GM23248 (cell line): ENCODE data around the gene ZMIZ1. TPM values are rescaled to one million over a fixed set of nuclear protein-coding genes. Genes with fewer than 3 reads are reported as not detected.
A peak's percentile ranks its signal among the peaks of the same experiment; 100 is the strongest.

Experiments
- DNase-seq: peaks from one replicate; pipeline ENCODE4 v3.0.0-alpha.2; 2015
- H2AFZ ChIP-seq: fragments of 200-600 bp; sonication (generic); 2 replicates; pipeline ENCODE4 v1.6.1; 2016; ENCODE audit warnings: antibody characterized with exemption
- H3F3A ChIP-seq: fragments of 200-600 bp; sonication (generic); 2 replicates; pipeline ENCODE4 v1.6.1; 2016; ENCODE audit warnings: mild to moderate bottlenecking, antibody characterized with exemption, mixed run types; ENCODE audit not compliant: insufficient read depth
- H3K27ac ChIP-seq: fragments of 200-600 bp; sonication (generic); 2 replicates; pipeline ENCODE4 v1.5.1; 2016; ENCODE audit warnings: mild to moderate bottlenecking
- H3K27me3 ChIP-seq: fragments of 200-600 bp; sonication (generic); replicated peaks from 2 replicates; pipeline ENCODE4 v1.6.1; 2016; ENCODE audit warnings: mild to moderate bottlenecking; ENCODE audit not compliant: insufficient read depth
- H3K36me3 ChIP-seq: fragments of 200-600 bp; sonication (generic); 2 replicates; pipeline ENCODE4 v1.6.1; 2016; ENCODE audit warnings: low read depth, mild to moderate bottlenecking
- H3K4me1 ChIP-seq: fragments of 200-600 bp; sonication (generic); 2 replicates; pipeline ENCODE4 v1.6.1; 2016; ENCODE audit warnings: mild to moderate bottlenecking; ENCODE audit not compliant: insufficient read depth
- H3K4me2 ChIP-seq: fragments of 200-600 bp; sonication (generic); one replicate; pipeline ENCODE4 v1.6.1; 2016; ENCODE audit warnings: mild to moderate bottlenecking; ENCODE audit not compliant: unreplicated experiment
- H3K4me3 ChIP-seq: fragments of 200-600 bp; sonication (generic); 2 replicates; pipeline ENCODE4 v1.5.1; 2016; ENCODE audit warnings: mild to moderate bottlenecking
- H3K79me2 ChIP-seq: fragments of 200-600 bp; sonication (generic); 2 replicates; pipeline ENCODE4 v1.6.1; 2016; ENCODE audit warnings: mild to moderate bottlenecking; ENCODE audit not compliant: insufficient read depth
- H3K9ac ChIP-seq: fragments of 200-600 bp; sonication (generic); 2 replicates; pipeline ENCODE4 v1.6.1; 2016; ENCODE audit warnings: mild to moderate bottlenecking
- H3K9me2 ChIP-seq: fragments of 200-600 bp; sonication (generic); 2 replicates; pipeline ENCODE4 v1.6.1; 2016; ENCODE audit warnings: mixed run types, mild to moderate bottlenecking, moderate library complexity; ENCODE audit not compliant: insufficient read depth
- H3K9me3 ChIP-seq: fragments of 200-600 bp; sonication (generic); one replicate; pipeline ENCODE4 v1.6.1; 2017; ENCODE audit warnings: low read depth
- H4K20me1 ChIP-seq: fragments of 200-600 bp; sonication (generic); 2 replicates; pipeline ENCODE4 v1.6.0; 2016; ENCODE audit not compliant: insufficient read depth
- EZH2 ChIP-seq: fragments of 200-600 bp; sonication (generic); IDR thresholded peaks from 2 replicates; pipeline ENCODE4 v1.6.1; 2018; ENCODE audit warnings: antibody characterized with exemption, mild to moderate bottlenecking; ENCODE audit not compliant: insufficient read depth, poor library complexity, severe bottlenecking
- EZH2phosphoT487 ChIP-seq: fragments of 200-600 bp; sonication (generic); IDR thresholded peaks from 2 replicates; pipeline ENCODE4 v1.6.1; 2018; ENCODE audit warnings: antibody characterized with exemption, moderate library complexity, mild to moderate bottlenecking, low read depth; ENCODE audit not compliant: insufficient read depth
- WGBS, 2 experiments: methylation state at CpG; one replicate each; pipeline ENCODE4 v1.1.6; 2015 to 2017; ENCODE audit warnings: low lambda C conversion rate in 2 of 2, low coverage in 1 of 2; ENCODE audit errors: missing lambda C conversion rate in 2 of 2; 5-methylcytosine and 5-hydroxymethylcytosine counted together
- in situ Hi-C: fragments of 300-500 bp; cut with MboI; formaldehyde crosslinking; loops from 2 replicates; pipeline ENCODE4 v1.15.0; 2020
- polyA plus RNA-seq: library from polyadenylated mRNA; unstranded; fragments of >200 nt; fragmentation: Nextera tagmentation; extraction: Ambion mirVana; gene quantifications from 2 replicates; pipeline ENCODE4 v1.2.1, GENCODE V29; 2016
- total RNA-seq: library from RNA; depleted of rRNA; stranded (reverse); fragments of >200 nt; shearing (Covaris generic); gene quantifications from 2 replicates; pipeline ENCODE4 v1.2.3, GENCODE V29; 2014

The ZMIZ1 gene
- total and polyA plus RNA-seq, 2 experiments from 2014 or later = 21.9 to 28.4 TPM

- no peak overlapping the region for H2AFZ ChIP-seq
- H3K9me2 ChIP-seq = no peaks in the 10 kb centered on the region
- peaks cover 5% of the 10 kb centered on the region; the same call in 1 of the 2 replicates for H3F3A ChIP-seq
- peaks cover 56% of the 10 kb centered on the region for H3K4me1 ChIP-seq
- no peak overlapping the region for H3K4me3 ChIP-seq
- peak overlapping the region; percentile 34; the same call in 1 of the 2 replicates for H3K9ac ChIP-seq
- in situ Hi-C loops = no loop called here
- no peaks in the 10 kb centered on the region for H3K27me3 ChIP-seq
- peak overlapping the region; percentile 8 for H3K4me2 ChIP-seq
- peak overlapping the region; percentile 31 for H3K27ac ChIP-seq
- H4K20me1 ChIP-seq = peaks cover 13% of the 10 kb centered on the region; the same call in 1 of the 2 replicates
- H3K36me3 ChIP-seq = no peaks in the 10 kb centered on the region
- no peaks in the 10 kb centered on the region for H3K9me3 ChIP-seq
- no peak for DNase-seq
- no peak for TF ChIP-seq EZH2phosphoT487
- TF ChIP-seq EZH2 = no peak
- peaks cover 100% of the 10 kb centered on the region for H3K79me2 ChIP-seq
- WGBS, 2 experiments = 54 to 57% methylated on average over 11 of the region's 11 CpGs
These were observed 36.5 kb downstream of the ZMIZ1 start for GRCh38 chr10:79105150-79105739.

GRCh38 chr10:79105818-79106217 lies 37.1 kb downstream of the ZMIZ1 start:
- H3K9ac ChIP-seq = no peak overlapping the region
- 88 to 89% methylated on average over 6 of the region's 6 CpGs for WGBS, 2 experiments

GRCh38 chr10:79106256-79107050 lies 37.7 kb downstream of the ZMIZ1 start:
- 81 to 84% methylated on average over 10 of the region's 10 CpGs for WGBS, 2 experiments

More at GRCh38 chr10:79105818-79106217, 37.1 kb downstream of the ZMIZ1 start:
- H3K36me3 ChIP-seq = no peaks in the 10 kb centered on the region
- in situ Hi-C loops = no loop called here
- DNase-seq = no peak
- H3F3A ChIP-seq = peaks cover 7% of the 10 kb centered on the region; the same call in 1 of the 2 replicates
- H3K27me3 ChIP-seq = no peaks in the 10 kb centered on the region
- no peaks in the 10 kb centered on the region for H3K9me3 ChIP-seq
- H4K20me1 ChIP-seq = peaks cover 14% of the 10 kb centered on the region; the same call in 1 of the 2 replicates
- TF ChIP-seq EZH2phosphoT487 = no peak
- TF ChIP-seq EZH2 = no peak
- no peak overlapping the region for H3K4me2 ChIP-seq
- peaks cover 57% of the 10 kb centered on the region for H3K4me1 ChIP-seq
- no peak overlapping the region for H3K4me3 ChIP-seq
- no peak overlapping the region for H2AFZ ChIP-seq
- H3K79me2 ChIP-seq = peaks cover 100% of the 10 kb centered on the region
- no peaks in the 10 kb centered on the region for H3K9me2 ChIP-seq
- H3K27ac ChIP-seq = no peak overlapping the region

GRCh38 chr10:79107736-79108264 lies 39.0 kb downstream of the ZMIZ1 start:
- H2AFZ ChIP-seq = no peak overlapping the region
- in situ Hi-C loops = no loop called here
- peaks cover 19% of the 10 kb centered on the region for H3F3A ChIP-seq
- no peaks in the 10 kb centered on the region for H3K9me2 ChIP-seq
- WGBS, 2 experiments = 49 to 55% methylated on average over 5 of the region's 5 CpGs
- H3K9me3 ChIP-seq = no peaks in the 10 kb centered on the region
- H4K20me1 ChIP-seq = peaks cover 20% of the 10 kb centered on the region; the same call in 1 of the 2 replicates
- H3K79me2 ChIP-seq = peaks cover 100% of the 10 kb centered on the region
- H3K4me1 ChIP-seq = peaks cover 62% of the 10 kb centered on the region
- no peak overlapping the region for H3K4me3 ChIP-seq
- H3K36me3 ChIP-seq = no peaks in the 10 kb centered on the region
- H3K27me3 ChIP-seq = no peaks in the 10 kb centered on the region
- TF ChIP-seq EZH2 = no peak
- no peak for TF ChIP-seq EZH2phosphoT487
- DNase-seq = peak; percentile 49
- no peak overlapping the region for H3K4me2 ChIP-seq
- peak overlapping the region; percentile 28; the same call in 1 of the 2 replicates for H3K9ac ChIP-seq
- H3K27ac ChIP-seq = peak overlapping the region; percentile 41; the same call in 1 of the 2 replicates

More at GRCh38 chr10:79106256-79107050, 37.7 kb downstream of the ZMIZ1 start:
- H3F3A ChIP-seq = peaks cover 10% of the 10 kb centered on the region; the same call in 1 of the 2 replicates
- H3K27me3 ChIP-seq = no peaks in the 10 kb centered on the region
- no peaks in the 10 kb centered on the region for H3K9me3 ChIP-seq
- peaks cover 100% of the 10 kb centered on the region for H3K79me2 ChIP-seq
- TF ChIP-seq EZH2 = no peak
- no peak for TF ChIP-seq EZH2phosphoT487
- H3K36me3 ChIP-seq = no peaks in the 10 kb centered on the region
- H3K4me3 ChIP-seq = no peak overlapping the region
- no peak overlapping the region for H2AFZ ChIP-seq
- DNase-seq = no peak
- H3K9me2 ChIP-seq = no peaks in the 10 kb centered on the region
- H3K4me1 ChIP-seq = peaks cover 62% of the 10 kb centered on the region
- no peak overlapping the region for H3K9ac ChIP-seq
- no peak overlapping the region for H3K27ac ChIP-seq
- in situ Hi-C loops = no loop called here
- peaks cover 20% of the 10 kb centered on the region; the same call in 1 of the 2 replicates for H4K20me1 ChIP-seq
- H3K4me2 ChIP-seq = no peak overlapping the region
